SIG-M5 treated with dmso at 0.1 percent for 504 hours (cell line): ENCODE results near the gene DYRK1B.
"Not testable (repeated sequence)": the region's sequence is repeated elsewhere in the genome, so short reads cannot be mapped to it uniquely, and the experiment has no call there.

ENCODE experiments used
- DNase-seq: peaks from one replicate; lab custom pipeline; 2025; ENCODE audit not compliant: unreplicated experiment; lab: John Stamatoyannopoulos, UW

DYRK1B gene

GRCh38 chr19:39814111-39814510 is 19.9 kb downstream of the DYRK1B start:
- DNase-seq = not testable (repeated sequence)

GRCh38 chr19:39813264-39813993 is 20.5 kb downstream of the DYRK1B start:
- no peak for DNase-seq

GRCh38 chr19:39811064-39811463 is 22.9 kb downstream of the DYRK1B start:
- DNase-seq = no peak

GRCh38 chr19:39810424-39810823 is 23.5 kb downstream of the DYRK1B start:
- DNase-seq = no peak

GRCh38 chr19:39809368-39809767 is 24.6 kb downstream of the DYRK1B start:
- DNase-seq = no peak

DNA sequence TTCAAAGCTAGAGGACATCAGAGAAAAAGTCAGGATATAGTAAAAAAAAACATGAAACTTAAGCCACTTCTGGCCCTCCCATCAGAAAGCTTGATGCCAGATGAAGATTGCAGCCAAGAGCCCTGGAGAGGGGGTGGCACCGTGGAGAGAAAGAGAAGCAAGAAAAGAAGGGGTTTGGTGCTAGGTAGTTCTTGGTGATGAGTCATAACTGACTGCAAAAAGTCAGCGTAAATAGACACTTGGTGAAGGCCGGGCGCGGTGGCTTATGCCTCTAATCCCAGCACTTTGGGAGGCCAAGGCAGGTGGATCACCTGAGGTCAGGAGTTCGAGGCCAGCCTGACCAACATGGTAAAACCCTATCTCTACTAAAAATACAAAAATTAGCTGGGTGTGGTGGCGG is 25.3 kb downstream of the DYRK1B start:
- not testable (repeated sequence) for DNase-seq

DNA sequence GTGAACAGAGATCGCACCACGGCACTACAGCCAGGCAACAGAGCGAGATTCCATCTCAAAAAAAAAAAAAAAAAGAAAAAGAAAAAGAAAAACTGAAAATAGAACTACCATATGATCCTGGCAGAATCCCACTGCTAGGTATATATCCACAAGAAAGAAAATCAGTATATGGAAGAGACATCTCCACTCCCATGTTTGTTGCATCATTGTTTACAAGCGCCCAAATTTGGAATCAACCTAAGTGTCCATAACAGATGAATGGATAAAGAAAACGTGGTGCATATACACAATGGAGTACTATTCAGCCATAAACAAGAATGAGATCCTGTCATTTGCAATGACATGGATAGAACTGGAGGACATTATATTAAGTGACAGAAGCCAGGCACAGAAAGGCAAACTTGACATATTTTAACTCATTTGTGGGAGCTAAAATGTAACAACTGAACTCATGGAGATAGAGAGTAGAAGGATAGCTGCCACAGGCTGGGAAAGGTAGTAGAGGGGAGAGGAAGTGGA is 26.1 kb downstream of the DYRK1B start:
- no peak for DNase-seq

GRCh38 chr19:39805104-39805503 is 28.9 kb downstream of the DYRK1B start:
- no peak for DNase-seq

GRCh38 chr19:39802958-39803357 is 31.0 kb downstream of the DYRK1B start:
- DNase-seq = no peak

GRCh38 chr19:39797083-39797482 is 36.9 kb downstream of the DYRK1B start:
- DNase-seq = no peak

DNA sequence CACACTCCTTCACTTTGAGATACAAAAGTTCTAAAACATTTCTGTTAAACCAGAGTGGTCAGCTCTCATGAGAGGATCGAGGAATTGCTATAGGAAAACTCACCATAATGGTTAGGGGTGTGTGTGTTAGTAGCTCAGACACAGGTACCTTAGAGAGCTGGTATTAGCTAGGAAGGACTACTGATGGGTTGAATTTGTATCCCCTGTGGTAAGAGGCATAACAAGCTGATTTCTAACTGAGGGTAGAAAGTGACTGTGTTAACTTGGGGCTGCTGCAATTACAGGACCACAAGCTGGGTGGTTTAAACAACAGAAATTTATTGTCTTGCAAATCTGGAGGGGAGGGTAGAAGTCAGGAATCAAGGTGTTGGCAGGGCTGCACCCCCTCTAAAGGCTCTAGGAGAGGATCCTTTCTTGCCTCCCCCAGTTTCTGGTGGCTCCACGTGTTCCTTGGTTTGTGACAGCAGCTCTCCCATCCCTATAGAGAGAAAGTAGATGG is 37.9 kb downstream of the DYRK1B start:
- DNase-seq = no peak

GRCh38 chr19:39795001-39795400 is 39.0 kb downstream of the DYRK1B start:
- peak; percentile 2 for DNase-seq

DNA sequence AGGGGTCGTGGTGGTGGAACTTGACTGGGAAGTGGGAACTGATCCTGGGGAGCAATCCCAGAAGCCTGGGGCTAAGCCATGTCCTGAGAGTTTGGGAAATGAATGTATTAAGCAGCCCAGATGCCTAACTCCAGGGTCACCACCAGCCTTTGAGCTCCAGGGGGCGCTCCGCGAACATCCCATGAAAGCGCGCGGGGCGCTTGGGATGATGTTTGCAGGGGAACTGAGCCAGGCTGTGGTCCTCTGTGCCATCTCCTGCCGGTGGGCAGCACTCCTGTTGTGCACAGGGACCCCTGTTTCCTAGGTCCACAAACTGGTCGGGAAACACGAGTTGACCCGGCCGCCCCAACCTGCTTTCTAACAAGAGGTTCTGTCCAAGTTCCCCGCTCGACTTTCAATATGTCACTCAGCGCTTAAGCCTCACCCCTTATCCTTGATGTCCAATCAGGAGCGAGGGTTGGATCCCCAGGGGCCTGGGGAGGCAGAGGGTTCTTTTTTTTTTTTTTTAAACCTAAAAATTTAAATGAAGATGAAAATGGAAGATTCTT is 40.9 kb downstream of the DYRK1B start:
- peak; percentile 48 for DNase-seq

DNA sequence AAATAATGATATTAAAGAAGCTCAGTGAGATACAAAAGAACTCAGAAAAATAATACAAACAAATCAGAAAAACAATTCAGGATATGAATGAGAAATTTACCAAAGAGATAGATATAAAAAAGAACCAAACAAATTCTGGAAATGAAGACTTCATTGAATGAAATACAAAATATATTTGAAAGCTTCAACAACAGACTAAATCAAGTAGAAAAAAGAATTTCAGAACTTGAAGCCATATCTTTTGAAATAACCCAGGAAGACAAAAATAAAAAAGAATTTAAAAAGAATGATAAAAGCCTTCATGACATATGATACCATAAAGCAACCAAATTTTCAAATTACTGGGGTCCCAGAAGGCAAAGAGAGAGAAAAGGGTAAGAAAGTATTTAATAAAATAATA is 45.7 kb downstream of the DYRK1B start:
- DNase-seq = no peak

- DNase-seq = no peak
Observed at GRCh38 chr19:39780894-39781293, 53.1 kb downstream of the DYRK1B start.

DNA sequence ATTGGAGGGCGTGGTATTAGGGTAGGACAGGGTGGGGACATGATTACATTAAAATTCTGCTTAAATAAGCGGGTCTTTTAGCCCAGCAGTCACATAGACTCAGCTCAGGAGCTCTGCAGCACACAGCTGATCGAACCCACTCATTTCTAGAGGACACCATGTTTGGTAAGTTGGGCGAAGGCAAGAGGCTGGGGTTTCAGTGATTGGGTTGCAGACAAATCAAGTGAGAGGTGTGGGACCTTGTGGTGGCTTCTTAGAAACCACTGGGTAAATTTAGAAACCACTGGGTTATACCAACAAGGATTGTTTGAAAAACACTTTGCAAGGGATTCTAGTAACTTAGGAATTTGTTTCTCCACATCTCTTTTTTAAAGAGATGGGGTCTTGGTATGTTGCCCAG is 55.2 kb downstream of the DYRK1B start, which contains the start of gene LEUTX:
Gene LEUTX, plus strand, starts transcription at position 92 of the 400 bp plus-strand sequence. Its CDS starts 67 bp downstream, at position 159.
- DNase-seq = no peak
